Thyroid gland (tissue), 4 donors: ENCODE measurements around the gene REN.

Source experiments
- CTCF ChIP-seq, 6 experiments: fragments of 200-600 bp in 3 of 6; fragments of 450-650 bp in 3 of 6; sonication (generic) in 3 of 6; IDR thresholded peaks; one replicate each; pipeline ENCODE4 v1.5.1; 2016 to 2019; ENCODE audit warnings: antibody characterized with exemption in 6 of 6, mild to moderate bottlenecking in 2 of 6, inconsistent platforms in 1 of 6, moderate library complexity in 1 of 6
- POLR2A ChIP-seq, 2 donors: fragments of 450-650 bp; IDR thresholded peaks; one replicate each; pipeline ENCODE4 v1.6.1; 2017; ENCODE audit warnings: antibody characterized with exemption in 2 of 2, mild to moderate bottlenecking in 2 of 2, moderate library complexity in 1 of 2

GRCh38 chr1:204198348-204199340, 32.5 kb upstream of the REN start:
- TF ChIP-seq CTCF (IDR thresholded peaks at IDR 0.05) (no peak), POLR2A (IDR thresholded peaks at IDR 0.05) (no peak)
